ENCODE measurements around the gene CDK2AP2. TPM values are rescaled to one million over a fixed set of nuclear protein-coding genes. Genes with fewer than 3 reads are reported as not detected.

Gene CDK2AP2
- 24.2 and 24.6 TPM in 2 replicates for total RNA-seq

GRCh38 chr11:67507864-67508485 lies at the start of gene CDK2AP2:
Gene CDK2AP2, minus strand, starts transcription at chr11:67508162. Its CDS starts 80 bp downstream, at chr11:67508082.

GRCh38 chr11:67522844-67523555 lies 15.0 kb upstream of the CDK2AP2 start, which contains the start of gene CABP2:
Gene CABP2, minus strand, starts transcription at chr11:67523446. Its CDS starts 120 bp downstream, at chr11:67523326.

GRCh38 chr11:67504950-67505581 lies 2.9 kb downstream of the CDK2AP2 start, which contains the start of gene PITPNM1:
Gene PITPNM1, minus strand, starts transcription at chr11:67505363. Its CDS starts 1,183 bp downstream, at chr11:67504180.

GRCh38 chr11:67482827-67483798 lies 24.8 kb downstream of the CDK2AP2 start, which contains the start of gene AIP:
Gene AIP, plus strand, starts transcription at chr11:67483026. Its CDS starts 133 bp downstream, at chr11:67483159.

GRCh38 chr11:67468759-67469507 lies 39.0 kb downstream of the CDK2AP2 start, which contains the start of gene TMEM134:
Gene TMEM134, minus strand, starts transcription at chr11:67469251. Its CDS starts 59 bp downstream, at chr11:67469192.

Small RNA genes lying within 50 kb of the gene (small RNA-seq; reads per million reads assigned to genes)
- not detected for gene MIR6752

Other genes starting within 250 kb of the CDK2AP2 start
- 40.5 and 46.1 TPM in 2 replicates for gene GRK2, start 241.7 kb downstream of the CDK2AP2 start, total RNA-seq
- 25.5 and 38.4 TPM in 2 replicates for gene ANKRD13D, start 218.9 kb downstream of the CDK2AP2 start, total RNA-seq
- 11.4 and 12.1 TPM in 2 replicates for gene SSH3, start 204.6 kb downstream of the CDK2AP2 start, total RNA-seq
- gene POLD4, start 154.6 kb downstream of the CDK2AP2 start, total RNA-seq = 53.0 and 75.8 TPM in 2 replicates
- gene CLCF1, start 134.6 kb downstream of the CDK2AP2 start, total RNA-seq = 4.6 TPM in 2 replicates
- gene RAD9A, start 116.2 kb downstream of the CDK2AP2 start, total RNA-seq = 6.7 and 8.8 TPM in 2 replicates
- 275 and 323 TPM in 2 replicates for gene PPP1CA, start 106.3 kb downstream of the CDK2AP2 start, total RNA-seq
- gene TBC1D10C, start 104.1 kb downstream of the CDK2AP2 start, total RNA-seq = under 0.01 and 0.19 TPM in 2 replicates
- gene CARNS1, start 92.5 kb downstream of the CDK2AP2 start, total RNA-seq = 0.19 and 0.33 TPM in 2 replicates
- 43.0 and 44.4 TPM in 2 replicates for gene RPS6KB2, start 79.7 kb downstream of the CDK2AP2 start, total RNA-seq
- 0.19 and 0.33 TPM in 2 replicates for gene PTPRCAP, start 70.5 kb downstream of the CDK2AP2 start, total RNA-seq
- 139 and 168 TPM in 2 replicates for gene CORO1B, start 64.7 kb downstream of the CDK2AP2 start, total RNA-seq
- gene GPR152, start 55.4 kb downstream of the CDK2AP2 start, total RNA-seq = not detected in 2 replicates
- gene CABP4, start 52.8 kb downstream of the CDK2AP2 start, total RNA-seq = 1.9 and 3.9 TPM in 2 replicates
- gene TMEM134, start 38.9 kb downstream of the CDK2AP2 start, total RNA-seq = 24.7 and 32.0 TPM in 2 replicates
- 38.9 and 59.1 TPM in 2 replicates for gene AIP, start 25.1 kb downstream of the CDK2AP2 start, total RNA-seq
- 7.3 and 11.4 TPM in 2 replicates for gene PITPNM1, start 2.8 kb downstream of the CDK2AP2 start, total RNA-seq
- not detected in 2 replicates for gene CABP2, start 15.3 kb upstream of the CDK2AP2 start, total RNA-seq
- 524 and 841 TPM in 2 replicates for gene GSTP1, start 75.7 kb upstream of the CDK2AP2 start, total RNA-seq
- 161 and 225 TPM in 2 replicates for gene NDUFV1, start 98.8 kb upstream of the CDK2AP2 start, total RNA-seq
- gene NUDT8, start 121.8 kb upstream of the CDK2AP2 start, total RNA-seq = 5.2 and 10.6 TPM in 2 replicates
- not detected in 2 replicates for gene TBX10, start 131.6 kb upstream of the CDK2AP2 start, total RNA-seq
- not detected in 2 replicates for gene ACY3, start 142.6 kb upstream of the CDK2AP2 start, total RNA-seq
- gene ALDH3B2, start 166.5 kb upstream of the CDK2AP2 start, total RNA-seq = not detected in 2 replicates

Data from vein endothelial cell (primary cell).